Natural killer cell (primary cell): Measurements from ENCODE around the gene PRR36. TPM values are rescaled to one million over a fixed set of nuclear protein-coding genes. Genes with fewer than 3 reads are reported as not detected.

Source experiments
- ATAC-seq, 3 donors: fragments of 150-1000 bp in 2 of 3; fragments of 200-7000 bp in 1 of 3; cut with Tn5 transposase; 1 replicate in 1 of 3; 2 replicates in 2 of 3; pipeline ENCODE4 v1.10.0; 2021; ENCODE audit warnings: mild to moderate bottlenecking in 2 of 3, moderate library complexity in 2 of 3
- DNase-seq, 2 donors: peaks; one replicate each; pipeline versions ENCODE4 v3.0.0 to v3.0.0-alpha.2; 2013 to 2021; ENCODE audit warnings: mixed read lengths in 1 of 2
- H3K27ac ChIP-seq: one replicate; pipeline ENCODE4 v1.5.1; 2013; ENCODE audit warnings: mild to moderate bottlenecking, low read length
- H3K27me3 ChIP-seq: one replicate; pipeline ENCODE4 v1.6.1; 2013; ENCODE audit warnings: low read length; ENCODE audit not compliant: control insufficient read depth, insufficient read depth
- H3K36me3 ChIP-seq: one replicate; pipeline ENCODE4 v1.6.1; 2013; ENCODE audit warnings: low read length; ENCODE audit not compliant: control insufficient read depth, insufficient read depth
- H3K4me1 ChIP-seq: one replicate; pipeline ENCODE4 v1.6.1; 2013; ENCODE audit warnings: low read length; ENCODE audit not compliant: control insufficient read depth, insufficient read depth
- H3K4me3 ChIP-seq: one replicate; pipeline ENCODE4 v1.5.1; 2013; ENCODE audit warnings: low read length
- H3K9me3 ChIP-seq: one replicate; pipeline ENCODE4 v1.6.1; 2013; ENCODE audit warnings: low read length; ENCODE audit not compliant: control insufficient read depth, insufficient read depth
- H3K27ac Mint-ChIP-seq, 2 donors: one replicate each; pipeline ENCODE4 v1.8.0; 2022; ENCODE audit warnings: mild to moderate bottlenecking in 2 of 2, mixed read lengths in 2 of 2, moderate library complexity in 1 of 2
- H3K27me3 Mint-ChIP-seq, 2 donors: one replicate each; pipeline ENCODE4 v1.8.0; 2022; ENCODE audit warnings: low read depth in 2 of 2, mixed read lengths in 2 of 2
- H3K36me3 Mint-ChIP-seq: one replicate; pipeline ENCODE4 v1.8.0; 2022; ENCODE audit warnings: mixed read lengths
- H3K4me1 Mint-ChIP-seq, 2 donors: one replicate each; pipeline ENCODE4 v1.8.0; 2022; ENCODE audit warnings: mixed read lengths in 2 of 2
- H3K4me3 Mint-ChIP-seq: one replicate; pipeline ENCODE4 v1.8.0; 2022; ENCODE audit warnings: mild to moderate bottlenecking, moderate library complexity, mixed read lengths
- H3K9me3 Mint-ChIP-seq, 2 donors: one replicate each; pipeline ENCODE4 v1.8.0; 2022; ENCODE audit warnings: mixed read lengths in 2 of 2
- WGBS: methylation state at CpG from one replicate; pipeline ENCODE4 v1.1.7; 2013; ENCODE audit warnings: missing lambda C conversion rate; ENCODE audit not compliant: insufficient coverage; 5-methylcytosine and 5-hydroxymethylcytosine counted together
- intact Hi-C: fragments of 100-400 bp; cut with micrococcal nuclease; formaldehyde crosslinking; loops from one replicate; pipeline ENCODE4 v1.14.2; 2022
- total RNA-seq, 4 donors: library from RNA; stranded (reverse); fragments of 120-200 nt in 1 of 4; gene quantifications; one replicate each; pipeline versions ENCODE4 v1.2.3 to v1.2.4, GENCODE V29; 2013 to 2022
- TF ChIP-seq, protein P1 (sequence below): fragments of 200-600 bp; IDR thresholded peaks from one replicate; pipeline ENCODE4 v1.8.0; 2022; ENCODE audit warnings: antibody characterized with exemption

Gene PRR36
- total RNA-seq, 3 donors from 2014 or later (not counting 1 experiment from before 2014, with no cell fraction given), result 0.11 to 0.13 (median 0.12) TPM

DNA sequence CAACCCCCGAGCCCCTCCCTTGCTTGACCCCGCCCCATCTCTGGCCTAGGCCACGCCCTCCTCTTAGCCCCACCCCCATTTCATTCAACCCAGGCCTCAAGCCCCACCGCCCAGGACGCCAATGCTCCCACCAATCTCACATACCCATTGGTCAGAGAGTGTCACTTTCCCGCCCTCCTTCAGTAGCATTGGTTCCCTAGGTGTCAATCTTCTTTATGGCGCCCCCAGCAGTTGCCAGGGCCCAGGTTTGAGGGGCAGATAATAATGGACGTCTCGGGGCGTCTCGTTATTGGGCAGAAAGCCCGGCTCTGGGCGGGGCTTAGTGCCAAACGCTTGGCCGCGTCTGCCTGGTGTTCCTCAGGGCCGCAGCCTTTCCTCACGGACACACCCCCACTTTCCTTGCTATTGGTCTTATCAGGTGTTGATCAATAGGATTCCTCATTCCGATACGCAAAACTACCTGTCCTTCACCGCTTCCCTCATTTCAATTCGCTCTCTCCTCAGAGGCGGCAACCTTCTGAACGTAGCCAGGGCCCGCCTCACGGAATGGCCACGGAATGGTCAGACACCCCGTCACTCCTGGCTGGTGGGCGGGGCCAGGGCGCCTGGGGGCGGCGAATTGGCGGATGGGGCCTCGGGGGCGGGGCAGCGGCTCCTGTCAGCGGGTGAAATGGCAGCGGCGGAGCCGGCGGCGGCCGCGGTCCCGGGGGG is 44.5 kb downstream of the PRR36 start, which contains the start of gene EVI5L:
Gene EVI5L (plus strand): TSS at position 658 of the 711 bp plus-strand sequence. CDS start 16,325 bp downstream, outside the sequence.
- Mint-ChIP-seq H3K9me3 (no peaks in the 10 kb centered on the region), H3K36me3 (no peaks in the 10 kb centered on the region), H3K27ac (peak within 1 kb of the TSS; percentile 80 to 90), H3K27me3 (no peaks in the 10 kb centered on the region), H3K4me3 (peak within 1 kb of the TSS; percentile 84), H3K4me1 (peaks cover 15 to 36% of the 10 kb centered on the region in 2 donors)
- no peaks in the 10 kb centered on the region for H3K9me3 ChIP-seq
- ATAC-seq, result peak; percentile 81 to 92 (median 82)
- no peaks in the 10 kb centered on the region for H3K27me3 ChIP-seq
- H3K4me1 ChIP-seq, result peaks cover 23% of the 10 kb centered on the region
- intact Hi-C loops, result loop anchor here (1.0 to 2.0 kb wide), 2 partner anchors 22 to 39 kb away; no protein-coding TSS in a partner anchor
- DNase-seq, result peak; percentile 99
- WGBS, result under 1% methylated on average over 45 of the region's 45 CpGs
- H3K4me3 ChIP-seq, result peak within 1 kb of the TSS; percentile 38
- TF ChIP-seq, protein P1, sequence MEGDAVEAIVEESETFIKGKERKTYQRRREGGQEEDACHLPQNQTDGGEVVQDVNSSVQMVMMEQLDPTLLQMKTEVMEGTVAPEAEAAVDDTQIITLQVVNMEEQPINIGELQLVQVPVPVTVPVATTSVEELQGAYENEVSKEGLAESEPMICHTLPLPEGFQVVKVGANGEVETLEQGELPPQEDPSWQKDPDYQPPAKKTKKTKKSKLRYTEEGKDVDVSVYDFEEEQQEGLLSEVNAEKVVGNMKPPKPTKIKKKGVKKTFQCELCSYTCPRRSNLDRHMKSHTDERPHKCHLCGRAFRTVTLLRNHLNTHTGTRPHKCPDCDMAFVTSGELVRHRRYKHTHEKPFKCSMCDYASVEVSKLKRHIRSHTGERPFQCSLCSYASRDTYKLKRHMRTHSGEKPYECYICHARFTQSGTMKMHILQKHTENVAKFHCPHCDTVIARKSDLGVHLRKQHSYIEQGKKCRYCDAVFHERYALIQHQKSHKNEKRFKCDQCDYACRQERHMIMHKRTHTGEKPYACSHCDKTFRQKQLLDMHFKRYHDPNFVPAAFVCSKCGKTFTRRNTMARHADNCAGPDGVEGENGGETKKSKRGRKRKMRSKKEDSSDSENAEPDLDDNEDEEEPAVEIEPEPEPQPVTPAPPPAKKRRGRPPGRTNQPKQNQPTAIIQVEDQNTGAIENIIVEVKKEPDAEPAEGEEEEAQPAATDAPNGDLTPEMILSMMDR, result no peak
- peak within 1 kb of the TSS; percentile 35 for H3K27ac ChIP-seq
- no peaks in the 10 kb centered on the region for H3K36me3 ChIP-seq

DNA sequence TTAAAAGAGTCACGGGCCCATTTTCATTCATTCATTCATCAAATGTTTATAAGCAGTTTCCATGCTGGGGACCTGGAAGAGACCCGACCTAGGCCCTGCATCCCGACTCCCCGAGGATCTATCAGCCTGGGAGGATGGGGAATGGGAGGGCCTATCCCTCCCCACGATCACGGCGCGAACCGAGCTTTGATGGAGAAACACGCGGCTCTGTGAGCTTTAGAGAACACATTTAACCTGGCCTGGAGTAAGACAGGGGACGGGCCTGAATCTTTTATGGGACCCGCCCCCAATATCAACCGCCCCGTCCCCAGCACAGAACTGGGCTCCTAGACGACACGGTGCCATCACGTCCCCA is 45.0 kb downstream of the PRR36 start:
- peak overlapping the region; percentile 15 for H3K4me3 ChIP-seq
- no peaks in the 10 kb centered on the region for H3K27me3 ChIP-seq

DNA sequence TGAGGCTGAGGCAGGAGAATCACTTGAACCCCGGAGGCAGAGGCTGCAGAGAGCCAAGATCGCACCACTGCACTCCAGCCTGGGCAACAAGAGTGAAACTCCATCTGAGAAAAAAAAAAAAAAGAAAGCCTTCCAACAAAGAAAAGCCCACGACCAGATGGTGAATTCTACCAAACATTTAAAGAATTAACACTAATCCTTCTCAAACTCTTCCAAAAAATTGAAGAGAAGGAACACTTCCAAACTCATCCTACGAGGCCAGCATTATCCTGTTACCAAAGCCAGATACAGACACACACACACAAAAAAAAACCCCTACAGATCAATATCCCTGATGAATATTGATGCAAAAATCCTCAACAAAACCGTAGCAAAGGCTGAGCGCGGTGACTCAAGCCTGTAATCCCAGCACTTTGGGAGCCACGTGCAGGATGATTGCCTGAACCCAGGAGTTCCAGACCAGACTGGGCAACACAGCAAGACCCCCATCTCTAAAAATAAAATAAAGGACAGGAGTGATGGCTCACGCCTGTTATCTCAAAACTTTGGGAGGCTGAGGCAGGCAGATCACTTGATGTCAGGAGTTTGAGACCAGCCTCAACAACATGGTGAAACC is 50.4 kb downstream of the PRR36 start:
- H3K4me3 ChIP-seq, result no peak overlapping the region
- WGBS, result 74% methylated on average over 9 of the region's 9 CpGs
- H3K27ac ChIP-seq, result no peak overlapping the region
- Mint-ChIP-seq H3K4me3 (no peak overlapping the region), H3K27me3 (peaks cover 22 to 32% of the 10 kb centered on the region in 2 donors), H3K36me3 (no peaks in the 10 kb centered on the region), H3K4me1 (no peaks in the 10 kb centered on the region), H3K9me3 (no peaks in the 10 kb centered on the region), H3K27ac (no peak overlapping the region)
- no peaks in the 10 kb centered on the region for H3K9me3 ChIP-seq
- H3K36me3 ChIP-seq, result no peaks in the 10 kb centered on the region
- no peak for ATAC-seq
- no peak for DNase-seq
- H3K4me1 ChIP-seq, result peaks cover 2% of the 10 kb centered on the region
- H3K27me3 ChIP-seq, result peaks cover 4% of the 10 kb centered on the region
- intact Hi-C loops, result no loop called here
- TF ChIP-seq, protein P1, result no peak

More for the DNA sequence above, 45.0 kb downstream of the PRR36 start:
- H3K36me3 ChIP-seq, result no peaks in the 10 kb centered on the region
- peaks cover 23% of the 10 kb centered on the region for H3K4me1 ChIP-seq
- no peak for DNase-seq
- no peaks in the 10 kb centered on the region for H3K9me3 Mint-ChIP-seq
- H3K27me3 Mint-ChIP-seq, result no peaks in the 10 kb centered on the region
- 11% methylated on average over 18 of the region's 18 CpGs for WGBS
- H3K9me3 ChIP-seq, result no peaks in the 10 kb centered on the region
- H3K27ac Mint-ChIP-seq, result peak overlapping the region; percentile 80 to 90
- intact Hi-C loops, result loop anchor here (1.0 to 2.0 kb wide), 2 partner anchors 22 to 40 kb away; no protein-coding TSS in a partner anchor
- no peak for ATAC-seq
- peaks cover 15 to 36% of the 10 kb centered on the region in 2 donors for H3K4me1 Mint-ChIP-seq
- H3K4me3 Mint-ChIP-seq, result peak overlapping the region; percentile 78
- no peaks in the 10 kb centered on the region for H3K36me3 Mint-ChIP-seq
- TF ChIP-seq, protein P1, result no peak
- peak overlapping the region; percentile 35 for H3K27ac ChIP-seq
